Activated CD4-positive, CD25-positive, alpha-beta regulatory T cell treated with anti-CD3 and anti-CD28 coated beads, Interleukin-2, amount 50 U/mL, for 72 hours (primary cell): Measurements from ENCODE around the gene CYB561.

Source experiments
- DNase-seq: peaks from one replicate; pipeline ENCODE4 v3.0.0; 2021

The CYB561 gene

GRCh38 chr17:63445954-63446752 lies at the start of gene CYB561:
CYB561 (minus strand) TSS chr17:63446306; CDS start chr17:63437547, 8,759 bp downstream.
- peak; percentile 80 for DNase-seq

- DNase-seq: no peak
These were observed 49.4 kb upstream of the CYB561 start for GRCh38 chr17:63495491-63495890.

- DNase-seq: no peak
These were observed 48.3 kb upstream of the CYB561 start for GRCh38 chr17:63494300-63494928.

GRCh38 chr17:63493411-63493810 lies 47.3 kb upstream of the CYB561 start:
- DNase-seq: no peak

- DNase-seq: no peak
These were observed 46.8 kb upstream of the CYB561 start for GRCh38 chr17:63492940-63493339.

- no peak for DNase-seq
These were observed 46.0 kb upstream of the CYB561 start for GRCh38 chr17:63491977-63492618.

- DNase-seq: no peak
These were observed 45.3 kb upstream of the CYB561 start for GRCh38 chr17:63491413-63491812.

GRCh38 chr17:63490858-63491400 lies 44.8 kb upstream of the CYB561 start:
- DNase-seq: no peak

GRCh38 chr17:63490329-63490728 lies 44.2 kb upstream of the CYB561 start:
- no peak for DNase-seq

GRCh38 chr17:63489291-63489690 lies 43.2 kb upstream of the CYB561 start:
- no peak for DNase-seq

GRCh38 chr17:63488851-63489250 lies 42.7 kb upstream of the CYB561 start:
- DNase-seq: no peak

- DNase-seq: no peak
These were observed 40.9 kb upstream of the CYB561 start for GRCh38 chr17:63487014-63487339.

- no peak for DNase-seq
These were observed 40.4 kb upstream of the CYB561 start for GRCh38 chr17:63486317-63487013.

- no peak for DNase-seq
These were observed 37.8 kb upstream of the CYB561 start for GRCh38 chr17:63483655-63484575.

- DNase-seq: no peak
These were observed 36.9 kb upstream of the CYB561 start for GRCh38 chr17:63483038-63483437.

- no peak for DNase-seq
These were observed 36.4 kb upstream of the CYB561 start for GRCh38 chr17:63482509-63482908.

GRCh38 chr17:63481488-63481870 lies 35.4 kb upstream of the CYB561 start:
- DNase-seq: no peak

- DNase-seq: no peak
These were observed 34.9 kb upstream of the CYB561 start for GRCh38 chr17:63480826-63481487.

GRCh38 chr17:63480192-63480784 lies 34.2 kb upstream of the CYB561 start:
- DNase-seq: no peak

GRCh38 chr17:63479495-63480184 lies 33.5 kb upstream of the CYB561 start:
- DNase-seq: no peak
